H1 (cell line): Measurements from ENCODE around the gene VWA1. TPM values are rescaled to one million over a fixed set of nuclear protein-coding genes. Genes with fewer than 3 reads are reported as not detected.

Experiments used
- CHD1 ChIP-seq: IDR thresholded peaks from 2 replicates; pipeline ENCODE4 v1.6.1; 2012; ENCODE audit warnings: low read depth, low read length, improper control_type of control experiment
- CREB1 ChIP-seq: IDR thresholded peaks from 2 replicates; pipeline ENCODE4 v1.6.1; 2012; ENCODE audit warnings: inconsistent platforms
- JUND ChIP-seq: IDR thresholded peaks from 2 replicates; pipeline ENCODE4 v1.6.1; 2011; ENCODE audit warnings: mild to moderate bottlenecking, improper control_type of control experiment, low read length
- KDM1A ChIP-seq: fragments of 200-600, 300-600 bp; sonication (generic); IDR thresholded peaks from 2 replicates; pipeline ENCODE4 v1.7.1; 2016; ENCODE audit warnings: mild to moderate bottlenecking, low read length, borderline replicate concordance
- MAX ChIP-seq: IDR thresholded peaks from 2 replicates; pipeline ENCODE4 v1.6.1; 2012; ENCODE audit warnings: inconsistent platforms
- NRF1 ChIP-seq: IDR thresholded peaks from 2 replicates; pipeline ENCODE4 v1.6.1; 2011; ENCODE audit warnings: mild to moderate bottlenecking, low read depth, low read length, improper control_type of control experiment
- PHF8 ChIP-seq: fragments of 200-600 bp; sonication (generic); conservative IDR thresholded peaks from 2 replicates; pipeline ENCODE4 v1.7.1; 2012; ENCODE audit warnings: low read depth, mild to moderate bottlenecking, inconsistent platforms, low read length, moderate library complexity
- SIX5 ChIP-seq: IDR thresholded peaks from 2 replicates; pipeline ENCODE4 v1.6.1; 2011; ENCODE audit warnings: mild to moderate bottlenecking, low read depth, low read length
- YY1 ChIP-seq: IDR thresholded peaks from 2 replicates; pipeline ENCODE4 v1.6.1; 2011; ENCODE audit warnings: low read depth, mild to moderate bottlenecking, low read length
- polyA plus RNA-seq, 7 experiments: library from polyadenylated mRNA; depleted of rRNA in 3 of 7; stranded (reverse) in 5 of 7; unstranded in 2 of 7; fragments of >200 nt in 5 of 7; fragments of 200-250 nt in 2 of 7; gene quantifications; 1 replicate in 5 of 7; 2 replicates in 1 of 7; 4 replicates in 1 of 7; pipeline versions ENCODE4 v1.2.1 to v1.2.3, GENCODE V29; 2011 to 2013; ENCODE audit warnings: missing spikeins in 2 of 7, mixed read lengths in 2 of 7
- total RNA-seq: library from RNA; stranded (reverse); fragmentation: NEBNext Ultra II Directional; extraction: Animal tissue kit (Norgen Biotek cat#: 25700); gene quantifications from 2 replicates; pipeline ENCODE4 v1.2.1, GENCODE V29; 2021

The VWA1 gene
- total and polyA plus RNA-seq, 2 of the 8 experiments (the other 6 are each of a cell fraction or from before 2014, with no cell fraction given) = 16.0 to 36.6 TPM

- TF ChIP-seq YY1 (peak; percentile 86), KDM1A (0 out of 2 replicates have a peak, but pooled peaks have one; percentile 30), MAX (no peak), CHD1 (no peak), JUND (peak; percentile 63; the same call in 1 of the 2 replicates), NRF1 (no peak), CREB1 (no peak), PHF8 (no peak), SIX5 (no peak)
Observed at GRCh38 chr1:1422465-1423244, 12.8 kb upstream of the VWA1 start (continued).
